K562 (cell line): ENCODE results near the gene WASF2. TPM values are rescaled to one million over a fixed set of nuclear protein-coding genes. Genes with fewer than 3 reads are reported as not detected.

Experiments
- ATF2 ChIP-seq: sonication (generic); formaldehyde crosslinking; IDR thresholded peaks from 2 replicates; pipeline ENCODE4 v1.8.1; 2022; ENCODE audit warnings: missing genetic modification reagents
- CBX1 ChIP-seq: sonication (generic); IDR thresholded peaks from 2 replicates; pipeline ENCODE4 v1.6.1; 2016; ENCODE audit warnings: antibody characterized with exemption, low read depth, mild to moderate bottlenecking
- ELK3 ChIP-seq: fragments of 450-650 bp; formaldehyde crosslinking; IDR thresholded peaks from 2 replicates; pipeline ENCODE4 v1.4.0; 2020; ENCODE audit warnings: mild to moderate bottlenecking
- GABPA ChIP-seq: fragments of 200-800 bp; sonication (Bioruptor generic); conservative IDR thresholded peaks from 2 replicates; pipeline ENCODE4 v1.6.1; 2016; ENCODE audit warnings: low read depth, missing genetic modification characterization, missing compliant biosample characterization
- HMBOX1 ChIP-seq: sonication (generic); IDR thresholded peaks from 2 replicates; pipeline ENCODE4 v1.6.1; 2016
- HNRNPK ChIP-seq: fragments of 200-400 bp; formaldehyde crosslinking; IDR thresholded peaks from one replicate; pipeline ENCODE4 v1.6.1; 2018; ENCODE audit warnings: mild to moderate bottlenecking, low read depth, low read length; ENCODE audit not compliant: poor library complexity, severe bottlenecking
- NEUROD1 ChIP-seq: fragments of 150-350 bp; IDR thresholded peaks from 2 replicates; pipeline ENCODE4 v1.6.1; 2014; ENCODE audit warnings: borderline replicate concordance, low read length, low read depth; ENCODE audit not compliant: partially characterized antibody
- NR2C2 ChIP-seq, 2 experiments: fragments of 200-800 bp in 1 of 2; sonication (Bioruptor generic) in 1 of 2; sonication (generic) in 1 of 2; formaldehyde crosslinking in 1 of 2; IDR thresholded peaks; 2 replicates each; pipeline versions ENCODE4 v1.6.1 to v1.8.0; 2016 to 2022; ENCODE audit warnings: mild to moderate bottlenecking in 1 of 2, missing compliant biosample characterization in 1 of 2, missing genetic modification characterization in 1 of 2, missing genetic modification reagents in 1 of 2
- PTBP1 ChIP-seq: fragments of 200-400 bp; formaldehyde crosslinking; IDR thresholded peaks from 2 replicates; pipeline ENCODE4 v1.6.1; 2017; ENCODE audit warnings: low read depth, low read length
- RBM22 ChIP-seq: fragments of 200-400 bp; formaldehyde crosslinking; IDR thresholded peaks from 2 replicates; pipeline ENCODE4 v1.6.1; 2018; ENCODE audit warnings: low read length, low read depth; ENCODE audit not compliant: poor library complexity, severe bottlenecking
- TCF15 ChIP-seq: fragments of 250-450 bp; sonication (Bioruptor Pico); IDR thresholded peaks from 2 replicates; pipeline ENCODE4 v1.8.0; 2022; ENCODE audit warnings: moderate library complexity, mild to moderate bottlenecking, inconsistent platforms
- THRAP3 ChIP-seq: fragments of 450-650 bp; IDR thresholded peaks from 2 replicates; pipeline ENCODE4 v1.6.1; 2016; ENCODE audit warnings: mild to moderate bottlenecking, inconsistent platforms, borderline replicate concordance
- YBX1 ChIP-seq: fragments of 450-650 bp; IDR thresholded peaks from 2 replicates; pipeline ENCODE4 v1.7.1; 2016; ENCODE audit warnings: mild to moderate bottlenecking
- ZNF395 ChIP-seq: fragments of 200-800 bp; sonication (Bioruptor generic); IDR thresholded peaks from 2 replicates; pipeline ENCODE4 v1.6.1; 2017; ENCODE audit warnings: missing genetic modification characterization, missing compliant biosample characterization
- ZNF398 ChIP-seq: fragments of 250-450 bp; sonication (Bioruptor Pico); IDR thresholded peaks from 2 replicates; pipeline ENCODE4 v1.8.0; 2021; ENCODE audit warnings: moderate library complexity, mild to moderate bottlenecking, inconsistent platforms
- ZNF445 ChIP-seq: fragments of 250-450 bp; sonication (Bioruptor Pico); IDR thresholded peaks from 2 replicates; pipeline ENCODE4 v1.4.0; 2020; ENCODE audit warnings: low read depth, mild to moderate bottlenecking, moderate library complexity
- ZNF668 ChIP-seq: fragments of 250-450 bp; sonication (Bioruptor Pico); IDR thresholded peaks from 2 replicates; pipeline ENCODE4 v1.8.0; 2022; ENCODE audit warnings: mild to moderate bottlenecking, inconsistent platforms
- ZNF76 ChIP-seq: fragments of 250-450 bp; sonication (Bioruptor Pico); IDR thresholded peaks from 2 replicates; pipeline ENCODE4 v1.4.0; 2020; ENCODE audit warnings: mild to moderate bottlenecking, moderate library complexity, borderline replicate concordance
- ZNF79 ChIP-seq: fragments of 250-450 bp; sonication (Bioruptor Pico); IDR thresholded peaks from 2 replicates; pipeline ENCODE4 v1.4.0; 2020; ENCODE audit warnings: low read depth, mild to moderate bottlenecking, moderate library complexity
- polyA plus RNA-seq, 8 experiments: library from polyadenylated mRNA; depleted of rRNA in 4 of 8; stranded (reverse) in 5 of 8; unstranded in 3 of 8; fragments of >200 nt; fragmentation: Nextera tagmentation in 2 of 8; fragmentation: Illumina TruSeq in 1 of 8; extraction: Ambion mirVana in 2 of 8; extraction: Trizol in 1 of 8; gene quantifications; 2 replicates each; pipeline versions ENCODE4 v1.2.1 to v1.2.3, GENCODE V29; 2011 to 2014; ENCODE audit warnings: inconsistent platforms in 1 of 8, missing spikeins in 1 of 8
- total RNA-seq, 7 experiments: library from RNA; depleted of rRNA in 6 of 7; stranded (reverse); fragments of >200 nt in 6 of 7; fragmentation: Illumina TruSeq in 2 of 7; extraction: Trizol in 2 of 7; gene quantifications; 2 replicates each; pipeline versions ENCODE4 v1.2.1 to v1.2.3, GENCODE V29; 2011 to 2021; ENCODE audit warnings: low replicate concordance in 1 of 7

Gene WASF2
- total and polyA plus RNA-seq, 9 of the 15 experiments (the other 6 are each of a cell fraction or from before 2014, with no cell fraction given), result 8.2 to 163 (median 31.2) TPM

- TF ChIP-seq ZNF76 (no peak), ZNF668 (CRISPR knock-in tag) (no peak), ATF2 (no peak), ZNF445 (CRISPR knock-in tag) (no peak), GABPA (tag) (peak; percentile 27; the same call in 1 of the 2 replicates), THRAP3 (no peak), HNRNPK (no peak), NR2C2 (CRISPR knock-in tag; IDR thresholded peaks at IDR 0.05) (no peak), NR2C2 (tag; IDR thresholded peaks at IDR 0.05) (peak; percentile 34; the same call in 1 of the 2 replicates), ZNF79 (no peak), TCF15 (no peak), CBX1 (0 out of 2 replicates have a peak, but pooled peaks have one; percentile 22), NEUROD1 (no peak), YBX1 (no peak), PTBP1 (no peak), RBM22 (no peak), ZNF395 (CRISPR knock-in tag) (peak; percentile 52; the same call in 1 of the 2 replicates), HMBOX1 (no peak), ZNF398 (CRISPR knock-in tag) (no peak), ELK3 (CRISPR knock-in tag) (no peak)
These were observed 23.6 kb upstream of the WASF2 start (continued) for GRCh38 chr1:27513528-27513927.
